COR-L47 (cell line): ENCODE measurements around the gene STIM1.

Experiments used
- DNase-seq: peaks from one replicate; lab custom pipeline; 2025; lab: John Stamatoyannopoulos, UW

The STIM1 gene

GRCh38 chr11:4071325-4071724, 215.9 kb downstream of the STIM1 start:
- DNase-seq = no peak

- peak; percentile 13 for DNase-seq
Observed at GRCh38 chr11:4071914-4072313, 216.4 kb downstream of the STIM1 start.

- peak; percentile 72 for DNase-seq
Observed at GRCh38 chr11:4072668-4073285, 217.3 kb downstream of the STIM1 start.

- no peak for DNase-seq
Observed at GRCh38 chr11:4074266-4074665, 218.8 kb downstream of the STIM1 start.

- DNase-seq = no peak
Observed at GRCh38 chr11:4076774-4077173, 221.3 kb downstream of the STIM1 start.

GRCh38 chr11:4083198-4083597, 227.7 kb downstream of the STIM1 start:
- DNase-seq = no peak

GRCh38 chr11:4084406-4085125, 229.1 kb downstream of the STIM1 start:
- DNase-seq = no peak

- no peak for DNase-seq
Observed at GRCh38 chr11:4085575-4085974, 230.1 kb downstream of the STIM1 start.

GRCh38 chr11:4086575-4087353, 231.3 kb downstream of the STIM1 start:
- DNase-seq = no peak

GRCh38 chr11:4087551-4087950, 232.1 kb downstream of the STIM1 start:
- DNase-seq = no peak

- DNase-seq = no peak
Observed at GRCh38 chr11:4090258-4090657, 234.8 kb downstream of the STIM1 start.

- DNase-seq = no peak
Observed at GRCh38 chr11:4092026-4092425, 236.6 kb downstream of the STIM1 start.

- DNase-seq = no peak
Observed at GRCh38 chr11:4093519-4094347, 238.3 kb downstream of the STIM1 start.

GRCh38 chr11:4094348-4095291, 239.2 kb downstream of the STIM1 start, which contains the start of gene RRM1:
Gene RRM1, plus strand, starts transcription at chr11:4094799. Its CDS starts 214 bp downstream, at chr11:4095013.
- peak; percentile 98 for DNase-seq

- peak; percentile 3 for DNase-seq
Observed at GRCh38 chr11:4095509-4096230, 240.2 kb downstream of the STIM1 start.

- no peak for DNase-seq
Observed at GRCh38 chr11:4098026-4098621, 242.7 kb downstream of the STIM1 start.

- DNase-seq = no peak
Observed at GRCh38 chr11:4102711-4103110, 247.2 kb downstream of the STIM1 start.

GRCh38 chr11:4103269-4103668, 247.8 kb downstream of the STIM1 start:
- no peak for DNase-seq

- DNase-seq = no peak
Observed at GRCh38 chr11:4105916-4106315, 250.5 kb downstream of the STIM1 start.

GRCh38 chr11:4111834-4112233, 256.4 kb downstream of the STIM1 start:
- DNase-seq = no peak
